Activated CD8-positive, alpha-beta memory T cell treated with anti-CD3 and anti-CD28 coated beads for 4 hours (primary cell): ENCODE measurements around the gene CDA.
"Not testable (repeated sequence)": the region's sequence is repeated elsewhere in the genome, so short reads cannot be mapped to it uniquely, and the experiment has no call there.

ENCODE experiments used
- DNase-seq, 2 donors: peaks; one replicate each; pipeline ENCODE4 v3.0.0-alpha.2; 2020; ENCODE audit warnings: low read depth in 2 of 2

CDA gene

DNA sequence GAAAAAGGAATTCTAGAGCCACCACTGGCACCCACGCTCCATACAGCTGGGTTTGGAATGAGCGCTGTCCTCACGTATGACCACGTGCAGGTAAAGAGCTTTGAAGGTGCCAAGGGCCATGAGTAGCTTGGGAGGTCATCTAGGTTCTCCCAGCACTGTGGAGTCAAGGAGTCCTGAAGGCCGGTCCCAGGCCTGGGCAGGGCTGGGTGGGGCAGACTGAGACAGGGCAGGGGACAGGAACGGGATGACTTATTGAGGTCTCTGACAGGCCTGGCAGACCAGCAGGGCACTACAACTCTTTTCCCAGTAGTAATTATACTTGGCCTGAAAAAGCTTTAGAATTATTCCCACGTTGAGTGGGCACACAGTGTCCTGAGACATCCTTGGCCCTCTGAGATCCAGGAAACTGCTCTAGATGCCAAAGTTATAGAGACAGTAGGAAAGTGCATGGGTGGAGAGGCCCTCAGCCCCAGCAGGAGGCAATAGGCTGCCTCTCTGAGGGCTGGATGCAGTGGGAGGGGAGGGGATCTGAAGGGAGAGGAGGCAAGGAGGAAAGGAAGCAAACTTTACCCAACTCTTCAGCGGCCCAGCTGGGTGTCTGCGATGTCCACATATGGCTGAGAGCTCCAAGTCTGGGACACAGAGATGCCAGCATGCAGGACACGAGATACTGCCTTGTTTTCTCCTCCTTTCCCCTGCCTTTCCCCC lies 1.8 kb upstream of the CDA start:
- DNase-seq, result no peak

- DNase-seq, result no peak
Measured at GRCh38 chr1:20587661-20588053, 1.2 kb upstream of the CDA start.

- DNase-seq, result no peak
Measured at GRCh38 chr1:20589331-20590278, 708 bp downstream of the CDA start.

- no peak for DNase-seq
Measured at GRCh38 chr1:20590306-20590777, 1.4 kb downstream of the CDA start.

- no peak for DNase-seq
Measured at GRCh38 chr1:20593756-20594155, 4.9 kb downstream of the CDA start.

GRCh38 chr1:20594746-20595145 lies 5.8 kb downstream of the CDA start:
- no peak for DNase-seq

- no peak for DNase-seq
Measured at GRCh38 chr1:20596106-20596505, 7.2 kb downstream of the CDA start.

DNA sequence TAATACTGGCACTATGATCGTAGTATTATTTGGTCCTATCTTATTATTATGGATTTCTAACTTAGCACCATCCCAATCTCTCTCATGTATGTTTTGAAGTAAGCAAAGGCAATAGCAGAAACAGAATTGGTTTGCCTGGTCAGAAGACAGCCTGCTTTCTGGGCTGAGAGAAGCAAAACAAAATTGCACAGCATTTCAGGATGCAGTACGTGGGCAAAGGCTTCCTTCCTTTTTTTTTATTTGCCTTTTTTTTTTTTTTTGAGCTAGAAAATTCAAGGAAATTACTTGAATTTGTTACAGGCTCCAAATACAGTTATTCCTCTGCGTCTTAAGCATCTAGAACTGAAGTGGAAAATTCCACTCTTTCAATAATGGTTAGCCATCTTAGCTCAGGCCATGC lies 8.8 kb downstream of the CDA start:
- DNase-seq, result no peak

DNA sequence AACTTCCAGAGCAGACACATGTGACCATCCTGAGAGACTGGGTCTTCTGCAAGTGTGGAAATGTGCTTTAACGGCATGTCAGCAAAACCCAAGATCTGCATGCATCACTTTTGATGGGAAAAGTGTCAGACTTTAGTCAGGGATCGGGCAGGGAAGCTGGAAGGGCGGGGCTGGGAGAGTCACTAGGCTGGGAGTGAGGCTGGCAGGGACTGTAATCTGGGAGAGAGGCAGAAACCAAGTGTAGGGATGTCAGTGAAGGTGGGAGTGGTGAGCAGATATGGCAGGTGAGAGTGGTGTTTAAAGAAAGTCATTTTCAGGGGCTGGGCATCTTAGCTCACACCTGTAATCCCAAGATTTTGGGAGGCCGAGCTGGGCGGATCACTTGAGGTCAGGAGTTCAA lies 11.3 kb downstream of the CDA start:
- DNase-seq, result no peak

GRCh38 chr1:20601129-20601825 lies 12.4 kb downstream of the CDA start:
- DNase-seq, result no peak

- DNase-seq, result no peak
Measured at GRCh38 chr1:20602851-20603450, 14.1 kb downstream of the CDA start.

DNA sequence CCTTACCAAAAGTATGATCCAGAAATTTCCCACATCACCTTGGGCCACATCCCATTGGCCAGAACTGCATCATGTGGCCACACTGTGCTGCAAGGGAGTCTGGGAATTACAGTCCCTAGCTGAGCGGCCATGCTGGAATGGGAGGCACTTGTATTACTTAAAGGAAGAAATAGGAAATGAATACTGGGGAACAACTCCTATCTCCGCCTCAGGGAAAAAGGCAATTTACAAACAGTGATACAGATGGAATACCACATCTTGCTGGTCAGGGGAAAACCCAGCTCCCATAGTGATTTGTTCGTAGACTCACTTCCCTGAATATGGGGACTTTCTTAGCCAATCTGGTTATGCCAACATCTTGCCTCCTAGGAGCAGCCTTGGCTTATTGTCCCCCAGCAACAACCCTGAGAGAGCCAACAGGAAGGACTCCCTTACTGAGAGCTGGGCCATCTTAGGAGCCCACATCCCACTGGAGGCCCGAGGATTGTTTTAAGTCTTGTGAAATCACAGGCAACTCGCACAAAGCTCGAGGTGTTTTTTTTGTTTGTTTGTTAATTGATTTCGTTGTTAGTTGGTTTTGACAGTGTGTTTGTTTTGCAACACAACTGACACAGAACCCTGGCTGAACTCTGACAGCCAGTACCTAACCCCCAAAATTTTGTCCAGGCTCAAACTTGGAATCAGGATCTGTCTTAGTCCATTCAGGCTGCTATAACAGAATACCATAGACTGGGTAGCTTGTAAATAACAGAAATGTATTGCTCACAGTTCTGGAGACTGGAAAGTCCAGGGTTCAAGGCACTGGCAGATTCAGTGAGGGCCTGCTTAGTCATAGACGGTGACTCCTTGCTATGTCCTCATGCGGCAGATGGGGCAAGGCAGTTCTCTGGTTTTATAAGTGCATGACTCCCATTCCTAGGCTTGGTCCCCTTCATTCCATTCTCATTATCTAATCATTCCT lies 14.9 kb downstream of the CDA start:
- no peak for DNase-seq

DNA sequence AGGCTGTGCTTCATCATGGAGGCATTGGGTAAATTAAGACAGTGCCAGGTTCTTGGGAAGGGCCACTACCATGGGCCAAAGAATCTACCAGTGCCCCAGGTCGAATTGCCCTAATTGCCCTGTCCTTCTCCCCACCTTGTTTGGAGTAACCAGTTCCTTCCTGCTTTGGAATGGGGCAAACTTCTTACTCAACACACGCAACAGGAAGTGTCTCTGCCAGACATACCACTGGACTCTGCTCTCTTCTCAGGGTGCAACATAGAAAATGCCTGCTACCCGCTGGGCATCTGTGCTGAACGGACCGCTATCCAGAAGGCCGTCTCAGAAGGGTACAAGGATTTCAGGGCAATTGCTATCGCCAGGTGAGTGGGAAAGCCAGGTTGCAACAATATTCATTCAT lies 15.8 kb downstream of the CDA start:
- DNase-seq, result no peak

- DNase-seq, result not testable (repeated sequence)
Measured at GRCh38 chr1:20606801-20607570, 18.1 kb downstream of the CDA start.

DNA sequence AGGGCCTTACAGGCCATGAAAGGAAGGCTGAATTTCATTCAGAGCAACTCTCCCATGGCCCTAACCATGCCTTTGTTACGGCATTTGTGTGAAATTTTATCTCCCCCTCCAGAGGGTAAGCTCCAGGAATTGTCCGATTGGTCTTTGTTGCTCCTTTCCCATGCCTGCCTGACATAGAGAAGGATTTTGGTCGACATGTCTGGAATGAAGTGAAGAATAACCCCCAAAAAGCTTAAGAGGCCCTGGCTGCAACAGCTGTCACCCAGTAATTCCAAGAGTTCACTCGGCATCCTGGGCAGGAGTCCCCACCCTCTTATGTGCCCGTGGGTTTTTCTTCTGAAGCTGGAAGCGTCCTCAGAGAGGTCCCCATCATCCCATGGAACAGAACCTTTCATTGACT lies 20.6 kb downstream of the CDA start:
- DNase-seq, result no peak

GRCh38 chr1:20610970-20611369 lies 22.1 kb downstream of the CDA start:
- DNase-seq, result no peak

DNA sequence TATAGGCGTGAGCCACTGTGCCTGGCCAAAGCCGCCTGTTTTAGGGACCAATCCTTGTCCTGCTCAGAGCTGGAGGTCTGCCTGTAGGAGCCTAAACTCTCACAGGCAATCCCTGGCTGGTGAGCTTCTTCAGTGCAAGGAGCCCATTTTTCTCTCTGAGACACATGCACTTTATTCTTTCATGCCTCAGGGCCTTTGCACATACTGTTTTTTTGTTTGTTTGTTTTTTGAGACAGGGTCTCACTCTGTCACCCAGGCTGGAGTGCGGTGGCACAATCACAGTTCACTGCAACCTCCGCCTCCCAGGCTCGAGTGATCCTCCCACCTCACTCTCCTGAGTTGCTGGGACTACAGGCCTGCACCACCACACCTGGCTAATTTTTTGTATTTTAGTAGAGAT lies 22.8 kb downstream of the CDA start:
- DNase-seq, result no peak

DNA sequence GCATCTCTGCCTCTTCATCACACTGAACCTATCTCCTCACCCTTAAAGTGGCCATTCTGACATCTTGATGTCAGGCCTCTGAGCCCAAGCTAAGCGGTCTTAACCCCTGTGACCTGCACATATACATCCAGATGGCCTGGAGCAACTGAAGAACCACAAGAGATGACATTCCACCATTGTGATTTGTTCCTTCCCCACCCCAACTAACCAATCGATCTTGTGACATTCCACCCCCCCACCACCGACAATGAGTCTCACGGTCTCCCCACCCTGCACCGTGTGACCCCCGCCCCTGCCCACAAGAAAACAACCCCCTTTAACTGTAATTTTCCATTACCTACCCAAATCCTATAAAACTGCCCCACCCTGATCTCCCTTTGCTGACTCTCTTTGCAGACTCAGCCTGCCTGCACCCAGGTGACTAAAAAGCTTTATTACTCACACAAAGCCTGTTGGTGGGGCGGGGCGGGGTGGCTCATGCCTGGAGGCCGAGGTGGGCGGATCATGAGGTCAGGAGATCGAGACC lies 23.4 kb downstream of the CDA start:
- no peak for DNase-seq

- DNase-seq, result no peak
Measured at GRCh38 chr1:20614131-20614579, 25.3 kb downstream of the CDA start.
